Subcutaneous preadipocyte (primary cell): ENCODE results near the gene RPS19BP1. TPM values are rescaled to one million over a fixed set of nuclear protein-coding genes. Genes with fewer than 3 reads are reported as not detected.

Experiments
- total RNA-seq: library from RNA; depleted of rRNA; stranded (reverse); fragments of >200 nt; gene quantifications from 2 replicates; pipeline ENCODE4 v1.2.3, GENCODE V29; 2012

Gene RPS19BP1, protein sequence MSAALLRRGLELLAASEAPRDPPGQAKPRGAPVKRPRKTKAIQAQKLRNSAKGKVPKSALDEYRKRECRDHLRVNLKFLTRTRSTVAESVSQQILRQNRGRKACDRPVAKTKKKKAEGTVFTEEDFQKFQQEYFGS
- 34.9 and 37.5 TPM in 2 replicates for total RNA-seq

DNA sequence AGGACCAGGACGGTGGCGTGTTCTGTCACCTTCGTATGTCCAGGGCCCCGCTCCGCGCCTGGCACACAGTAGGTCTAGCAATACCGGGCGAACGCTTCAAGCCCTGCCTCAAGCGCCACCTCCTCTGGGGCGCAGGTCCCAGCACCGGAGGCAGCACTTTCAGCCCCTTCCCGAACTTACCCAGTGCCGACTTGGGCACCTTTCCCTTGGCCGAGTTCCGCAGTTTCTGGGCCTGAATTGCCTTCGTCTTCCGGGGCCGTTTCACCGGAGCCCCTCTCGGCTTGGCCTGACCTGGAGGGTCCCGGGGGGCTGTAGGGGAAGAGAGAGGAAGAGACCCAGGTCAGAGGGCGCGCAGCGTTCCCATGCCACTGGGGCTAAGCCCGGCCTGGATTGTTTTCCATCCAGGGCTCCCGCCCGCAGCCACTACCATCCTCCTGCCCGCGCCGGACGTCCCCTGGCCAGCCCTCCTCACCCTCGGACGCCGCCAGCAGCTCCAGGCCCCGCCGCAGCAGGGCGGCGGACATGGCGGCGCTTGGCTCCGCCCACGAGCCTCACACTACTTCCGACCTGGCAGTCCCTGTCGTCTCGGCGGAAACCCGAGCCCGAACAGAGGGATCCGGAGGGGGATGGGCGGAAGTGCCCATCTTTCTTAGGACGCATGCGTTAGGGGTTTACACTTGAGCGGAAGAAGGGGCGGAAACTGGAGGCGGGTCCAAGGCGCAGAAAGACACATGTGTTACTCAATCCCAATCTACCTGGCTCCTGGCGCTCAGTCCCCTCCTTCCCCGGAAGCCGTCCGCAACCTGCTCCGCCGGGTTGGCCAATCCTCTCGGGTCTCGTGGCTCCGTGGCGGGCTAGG, at the start of gene RPS19BP1:
Gene RPS19BP1 (minus strand): TSS at position 534 of the 859 bp plus-strand sequence. CDS start 10 bp downstream, at position 524.

GRCh38 chr22:39570665-39571064, 38.1 kb upstream of the RPS19BP1 start, which contains the start of gene CACNA1I:
Gene CACNA1I (plus strand): TSS chr22:39570753. CDS start chr22:39570753, 0 bp downstream.

DNA sequence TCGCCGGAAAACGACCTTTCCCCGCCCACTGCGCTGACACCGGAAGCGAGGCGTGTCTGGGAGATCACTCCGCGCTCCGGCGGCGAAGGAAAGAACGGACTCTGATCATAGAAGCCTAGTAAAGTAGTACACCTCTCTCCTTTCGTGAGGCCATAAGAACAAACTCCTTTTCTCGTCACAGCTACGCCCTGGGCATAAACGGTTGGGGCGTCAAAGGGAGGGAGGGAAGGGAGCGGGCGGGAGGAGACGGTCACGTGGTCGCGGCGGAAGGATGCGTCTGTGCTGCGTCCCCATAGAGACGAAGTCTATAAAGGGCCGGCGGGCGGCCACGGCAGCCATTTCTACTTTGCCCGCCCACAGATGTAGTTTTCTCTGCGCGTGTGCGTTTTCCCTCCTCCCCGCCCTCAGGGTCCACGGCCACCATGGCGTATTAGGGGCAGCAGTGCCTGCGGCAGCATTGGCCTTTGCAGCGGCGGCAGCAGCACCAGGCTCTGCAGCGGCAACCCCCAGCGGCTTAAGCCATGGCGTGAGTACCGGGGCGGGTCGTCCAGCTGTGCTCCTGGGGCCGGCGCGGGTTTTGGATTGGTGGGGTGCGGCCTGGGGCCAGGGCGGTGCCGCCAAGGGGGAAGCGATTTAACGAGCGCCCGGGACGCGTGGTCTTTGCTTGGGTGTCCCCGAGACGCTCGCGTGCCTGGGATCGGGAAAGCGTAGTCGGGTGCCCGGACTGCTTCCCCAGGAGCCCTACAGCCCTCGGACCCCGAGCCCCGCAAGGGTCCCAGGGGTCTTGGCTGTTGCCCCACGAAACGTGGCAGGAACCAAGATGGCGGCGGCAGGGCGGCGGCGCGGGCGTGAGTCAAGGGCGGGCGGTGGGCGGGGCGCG, 12.1 kb downstream of the RPS19BP1 start, which contains the start of gene ATF4:
Gene ATF4 (plus strand): TSS at position 337 of the 880 bp plus-strand sequence. CDS start 884 bp downstream, outside the sequence.

GRCh38 chr22:39502109-39502788, 30.3 kb downstream of the RPS19BP1 start, which contains the start of gene MIEF1:
Gene MIEF1 (plus strand): TSS chr22:39502290. CDS start chr22:39511295, 9,005 bp downstream.

Other genes starting within 250 kb of the RPS19BP1 start
- 1,850 and 3,598 TPM in 2 replicates for gene RPL3, start 213.1 kb downstream of the RPS19BP1 start, total RNA-seq
- gene SYNGR1, start 182.8 kb downstream of the RPS19BP1 start, total RNA-seq, result 1.8 and 2.2 TPM in 2 replicates
- gene TAB1, start 133.0 kb downstream of the RPS19BP1 start, total RNA-seq, result 15.4 and 17.4 TPM in 2 replicates
- not detected in 2 replicates for gene MGAT3, start 75.7 kb downstream of the RPS19BP1 start, total RNA-seq
- 24.6 and 32.5 TPM in 2 replicates for gene MIEF1, start 30.5 kb downstream of the RPS19BP1 start, total RNA-seq
- gene ATF4, start 12.2 kb downstream of the RPS19BP1 start, total RNA-seq, result 179 and 234 TPM in 2 replicates
- gene CACNA1I, start 38.0 kb upstream of the RPS19BP1 start, total RNA-seq, result under 0.01 TPM in 1 of 2 replicates, not detected in the other